Measurements from ENCODE around the gene IL33.

- TF ChIP-seq CTCF (IDR thresholded peaks at IDR 0.05): no peak
- TF ChIP-seq EZH2 (IDR thresholded peaks at IDR 0.05; ENCODE audit: borderline replicate concordance, insufficient read depth, low read depth, low read length, poor library complexity, severe bottlenecking): no peak
Observed at GRCh38 chr9:6171667-6172066, 43.9 kb upstream of the IL33 start.

Data from B cell (primary cell).